ENCODE results near the gene RWDD3.

RWDD3 gene

DNA sequence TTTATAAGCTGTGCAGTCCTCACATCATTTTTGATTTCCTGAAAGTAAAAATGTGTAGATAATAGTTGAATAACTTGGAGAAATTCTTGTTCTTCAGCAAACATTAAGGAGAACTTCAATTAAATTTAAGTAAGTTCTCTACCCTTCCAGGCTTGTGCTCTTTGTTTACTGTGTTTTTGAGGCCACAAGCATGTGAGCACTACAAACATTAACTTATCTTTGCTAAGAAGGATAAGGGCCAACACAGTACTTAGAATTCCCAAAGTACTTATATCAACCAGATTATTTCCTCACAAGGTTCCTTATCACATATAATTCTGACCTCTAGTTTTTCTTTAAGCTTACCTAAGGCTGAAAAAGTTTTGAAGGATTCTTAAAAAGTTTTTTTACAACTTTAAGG, 24.7 kb upstream of the RWDD3 start:
- Histone ChIP-seq H3K4me1 (ENCODE audit: insufficient read depth, low read length) (no peaks in the 10 kb centered on the region), H3K9ac (ENCODE audit: low read length) (no peak overlapping the region), H3K27ac (ENCODE audit: low read depth, low read length) (no peak overlapping the region), H3K9me3 (ENCODE audit: low read length) (no peaks in the 10 kb centered on the region), H3K4me3 (ENCODE audit: low read depth in 1 of 2, low read length in 2 of 2) (no peak overlapping the region), H3K36me3 (ENCODE audit: insufficient read depth, low read length) (no peaks in the 10 kb centered on the region), H3K27me3 (ENCODE audit: control insufficient read depth in 1 of 2, insufficient read depth in 2 of 2, low read length in 2 of 2) (no peaks in the 10 kb centered on the region)

DNA sequence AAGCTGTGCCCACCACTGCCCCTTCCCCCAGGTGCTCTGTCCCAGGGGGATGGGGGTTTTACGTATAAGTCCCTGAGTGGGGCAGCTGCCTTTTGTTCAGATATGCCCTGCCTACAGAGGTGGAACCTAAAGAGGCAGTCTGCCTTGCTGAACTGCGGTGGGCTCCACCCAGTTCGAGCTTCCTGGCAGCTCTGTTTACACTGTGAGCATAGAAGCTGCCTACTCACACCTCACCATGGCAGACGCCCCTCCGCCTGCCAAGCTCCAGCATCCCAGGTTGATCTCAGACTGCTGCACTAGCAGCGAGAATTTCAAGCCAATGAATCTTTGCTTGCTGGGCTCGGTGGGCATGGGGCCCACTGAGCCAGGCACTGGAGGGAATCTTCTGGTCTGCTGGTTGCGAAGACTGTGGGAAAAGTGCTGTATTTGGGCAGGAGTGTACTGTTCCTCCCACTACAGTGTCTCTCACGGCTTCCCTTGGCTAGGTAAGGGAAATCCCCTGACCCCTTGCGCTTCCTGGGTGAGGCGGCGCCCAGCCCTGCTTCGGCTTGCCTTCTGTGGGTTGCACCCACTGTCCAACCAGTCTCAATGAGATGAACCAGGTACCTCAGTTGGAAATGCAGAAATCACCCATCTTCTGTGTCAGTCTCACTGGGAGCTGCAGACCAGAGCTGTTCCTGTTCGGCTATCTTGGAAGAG, 17.6 kb upstream of the RWDD3 start:
- H3K4me3 ChIP-seq (ENCODE audit: low read depth in 1 of 2, low read length in 2 of 2), result no peak overlapping the region
- H3K9ac ChIP-seq (ENCODE audit: low read length), result no peak overlapping the region
- no peaks in the 10 kb centered on the region for H3K36me3 ChIP-seq (ENCODE audit: insufficient read depth, low read length)
- H3K27ac ChIP-seq (ENCODE audit: low read depth, low read length), result no peak overlapping the region
- no peaks in the 10 kb centered on the region for H3K4me1 ChIP-seq (ENCODE audit: insufficient read depth, low read length)
- H3K27me3 ChIP-seq (ENCODE audit: control insufficient read depth in 1 of 2, insufficient read depth in 2 of 2, low read length in 2 of 2), result no peaks in the 10 kb centered on the region
- H3K9me3 ChIP-seq (ENCODE audit: low read length), result no peaks in the 10 kb centered on the region

DNA sequence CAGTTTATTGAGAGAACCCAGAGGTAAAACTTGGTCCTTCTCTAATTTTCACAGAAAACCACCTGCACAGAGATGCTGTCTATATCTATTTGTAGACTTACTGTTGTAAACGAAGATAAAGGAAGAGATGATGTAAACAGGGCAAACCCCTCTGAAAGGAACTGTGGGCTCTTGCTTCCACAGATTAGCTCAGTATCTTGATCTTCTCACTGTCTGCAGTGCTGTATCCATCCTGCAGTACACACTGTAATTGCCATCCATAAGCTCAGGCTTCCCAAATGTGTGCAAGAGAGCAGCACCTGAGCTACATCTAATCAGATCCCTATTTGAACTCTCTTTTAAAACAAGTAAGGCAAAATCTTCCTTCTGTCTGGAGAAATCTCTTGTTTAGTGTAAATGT, 16.6 kb upstream of the RWDD3 start:
- no peak overlapping the region for H3K9ac ChIP-seq (ENCODE audit: low read length)
- no peak overlapping the region for H3K27ac ChIP-seq (ENCODE audit: low read depth, low read length)
- H3K27me3 ChIP-seq (ENCODE audit: control insufficient read depth in 1 of 2, insufficient read depth in 2 of 2, low read length in 2 of 2), result no peaks in the 10 kb centered on the region
- H3K9me3 ChIP-seq (ENCODE audit: low read length), result no peaks in the 10 kb centered on the region
- no peak overlapping the region for H3K4me3 ChIP-seq (ENCODE audit: low read depth in 1 of 2, low read length in 2 of 2)
- H3K36me3 ChIP-seq (ENCODE audit: insufficient read depth, low read length), result no peaks in the 10 kb centered on the region
- H3K4me1 ChIP-seq (ENCODE audit: insufficient read depth, low read length), result no peaks in the 10 kb centered on the region

DNA sequence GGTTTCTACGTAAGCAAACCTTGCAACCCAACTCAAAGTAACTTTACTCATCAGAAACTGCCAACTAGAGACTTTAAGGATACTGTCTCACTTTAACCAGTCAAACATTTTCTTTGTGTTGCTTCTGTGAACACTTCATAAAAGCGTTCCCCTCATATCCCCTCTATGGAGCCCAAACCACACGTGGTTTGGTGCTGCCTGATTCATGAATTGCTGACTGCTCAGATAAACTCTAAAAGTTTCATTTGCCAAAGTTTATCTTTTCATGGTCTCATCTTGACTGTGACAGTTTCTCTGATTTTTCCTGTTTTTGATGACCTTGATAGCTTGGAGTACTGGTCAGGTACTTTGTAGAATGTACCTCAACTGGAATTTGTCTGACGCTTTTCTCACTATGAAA, 14.6 kb upstream of the RWDD3 start:
- no peaks in the 10 kb centered on the region for H3K36me3 ChIP-seq (ENCODE audit: insufficient read depth, low read length)
- H3K9ac ChIP-seq (ENCODE audit: low read length), result no peak overlapping the region
- H3K27ac ChIP-seq (ENCODE audit: low read depth, low read length), result no peak overlapping the region
- H3K4me3 ChIP-seq (ENCODE audit: low read depth in 1 of 2, low read length in 2 of 2), result no peak overlapping the region
- no peaks in the 10 kb centered on the region for H3K4me1 ChIP-seq (ENCODE audit: insufficient read depth, low read length)
- no peaks in the 10 kb centered on the region for H3K9me3 ChIP-seq (ENCODE audit: low read length)
- H3K27me3 ChIP-seq (ENCODE audit: control insufficient read depth in 1 of 2, insufficient read depth in 2 of 2, low read length in 2 of 2), result no peaks in the 10 kb centered on the region

DNA sequence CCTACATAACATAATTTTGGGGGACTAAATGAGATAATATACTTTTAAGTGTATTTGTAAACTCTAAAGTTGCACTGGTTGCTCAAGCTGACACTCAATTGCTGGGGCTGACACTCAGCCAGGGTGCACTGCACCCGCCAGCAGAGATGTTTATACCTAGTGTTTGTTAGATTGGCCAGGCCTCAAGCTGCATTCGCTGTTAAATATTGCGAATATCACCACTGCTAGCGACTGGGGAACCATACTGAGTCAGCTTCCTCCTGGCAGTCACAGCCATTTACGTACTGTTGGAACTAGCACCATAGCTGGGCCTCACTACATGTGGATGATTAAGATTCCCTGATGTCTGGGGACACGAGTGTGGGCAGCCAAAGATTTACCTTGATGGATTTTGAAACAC, 12.7 kb upstream of the RWDD3 start:
- no peaks in the 10 kb centered on the region for H3K27me3 ChIP-seq (ENCODE audit: control insufficient read depth in 1 of 2, insufficient read depth in 2 of 2, low read length in 2 of 2)
- H3K36me3 ChIP-seq (ENCODE audit: insufficient read depth, low read length), result no peaks in the 10 kb centered on the region
- H3K9ac ChIP-seq (ENCODE audit: low read length), result no peak overlapping the region
- no peak overlapping the region for H3K4me3 ChIP-seq (ENCODE audit: low read depth in 1 of 2, low read length in 2 of 2)
- H3K27ac ChIP-seq (ENCODE audit: low read depth, low read length), result no peak overlapping the region
- no peaks in the 10 kb centered on the region for H3K9me3 ChIP-seq (ENCODE audit: low read length)
- H3K4me1 ChIP-seq (ENCODE audit: insufficient read depth, low read length), result no peaks in the 10 kb centered on the region

DNA sequence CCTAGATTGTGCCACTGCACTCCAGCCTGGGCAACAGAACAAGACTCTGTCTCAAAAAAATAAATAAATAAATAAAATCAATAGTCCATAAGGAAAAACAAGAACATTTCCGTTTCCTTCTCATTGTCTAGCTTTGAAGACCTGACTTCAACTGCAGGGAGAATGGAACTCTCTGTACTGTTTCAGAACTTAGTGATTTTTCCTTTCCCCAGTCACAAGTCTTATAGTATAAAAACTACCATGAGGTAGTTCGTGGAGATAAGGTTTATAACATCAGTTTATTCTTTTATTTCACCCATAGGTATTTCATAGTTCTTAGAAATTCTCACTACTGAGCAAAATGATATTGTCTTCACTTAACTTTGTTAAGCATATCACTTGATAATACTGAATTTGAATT, 11.4 kb upstream of the RWDD3 start:
- H3K4me3 ChIP-seq (ENCODE audit: low read depth in 1 of 2, low read length in 2 of 2), result no peak overlapping the region
- no peak overlapping the region for H3K27ac ChIP-seq (ENCODE audit: low read depth, low read length)
- no peak overlapping the region for H3K9ac ChIP-seq (ENCODE audit: low read length)
- H3K4me1 ChIP-seq (ENCODE audit: insufficient read depth, low read length), result no peaks in the 10 kb centered on the region
- no peaks in the 10 kb centered on the region for H3K27me3 ChIP-seq (ENCODE audit: control insufficient read depth in 1 of 2, insufficient read depth in 2 of 2, low read length in 2 of 2)
- no peaks in the 10 kb centered on the region for H3K36me3 ChIP-seq (ENCODE audit: insufficient read depth, low read length)
- no peaks in the 10 kb centered on the region for H3K9me3 ChIP-seq (ENCODE audit: low read length)

DNA sequence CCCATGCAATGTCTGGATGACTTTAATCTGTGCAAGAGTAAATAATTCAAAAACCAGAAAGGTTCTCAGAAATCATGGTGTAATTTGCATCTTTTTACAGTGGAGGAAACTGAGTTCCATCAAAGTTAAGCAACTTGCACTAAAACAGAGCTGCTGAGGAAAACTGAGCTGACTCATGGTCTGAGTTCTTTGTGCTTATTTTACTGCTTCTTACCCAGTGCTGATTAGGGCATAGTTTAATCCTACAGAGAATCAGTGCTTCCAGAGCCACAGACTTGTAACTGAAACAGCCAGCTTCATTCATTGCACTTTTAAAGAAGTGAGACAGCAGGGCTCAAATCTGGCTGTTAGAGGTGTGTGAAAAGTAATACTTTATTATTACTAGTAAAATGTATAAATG, 10.9 kb upstream of the RWDD3 start:
- H3K27me3 ChIP-seq (ENCODE audit: control insufficient read depth in 1 of 2, insufficient read depth in 2 of 2, low read length in 2 of 2), result no peaks in the 10 kb centered on the region
- H3K9me3 ChIP-seq (ENCODE audit: low read length), result no peaks in the 10 kb centered on the region
- no peak overlapping the region for H3K27ac ChIP-seq (ENCODE audit: low read depth, low read length)
- no peak overlapping the region for H3K9ac ChIP-seq (ENCODE audit: low read length)
- H3K4me3 ChIP-seq (ENCODE audit: low read depth in 1 of 2, low read length in 2 of 2), result no peak overlapping the region
- no peaks in the 10 kb centered on the region for H3K36me3 ChIP-seq (ENCODE audit: insufficient read depth, low read length)
- no peaks in the 10 kb centered on the region for H3K4me1 ChIP-seq (ENCODE audit: insufficient read depth, low read length)

DNA sequence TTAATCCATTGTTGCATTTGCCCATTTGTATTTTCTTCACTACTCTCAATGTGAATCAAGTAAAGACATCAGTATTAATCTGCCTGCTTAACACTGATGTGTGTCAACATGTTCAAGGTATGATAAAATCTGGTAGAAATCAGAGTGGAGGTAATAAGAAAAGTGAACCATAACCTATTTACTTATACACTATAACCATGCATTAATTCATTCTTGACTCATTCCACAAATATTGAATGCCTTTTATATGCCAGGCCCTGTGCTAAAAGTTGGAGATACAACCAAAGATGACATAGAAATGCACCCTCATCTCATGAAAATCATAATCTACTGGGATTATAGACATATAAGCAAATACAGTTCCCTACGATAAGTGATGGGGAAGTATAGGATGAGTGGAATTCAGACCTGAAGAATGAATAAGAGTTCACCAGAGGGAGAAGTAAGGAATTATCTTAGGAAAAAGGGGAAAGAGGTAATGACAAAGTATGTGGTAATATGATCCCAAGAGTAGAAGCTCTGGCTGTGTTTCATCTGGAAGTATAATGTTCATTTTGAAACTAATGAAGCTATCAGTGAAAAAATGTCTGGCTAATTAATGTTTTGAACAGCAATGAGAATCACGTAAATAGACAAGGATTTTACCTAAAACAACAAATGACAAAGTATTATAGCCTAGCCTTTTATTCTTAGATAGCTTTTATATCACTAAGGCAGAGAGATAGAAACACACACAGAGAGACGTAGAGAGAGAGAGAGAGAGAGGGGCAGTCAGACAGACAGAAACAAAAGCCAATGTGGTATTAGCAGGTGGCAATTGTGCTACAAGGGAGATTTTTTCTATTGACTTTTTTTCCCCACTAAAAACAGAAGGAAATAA, 7.0 kb upstream of the RWDD3 start:
- H3K4me1 ChIP-seq (ENCODE audit: insufficient read depth, low read length), result no peaks in the 10 kb centered on the region
- H3K4me3 ChIP-seq (ENCODE audit: low read depth in 1 of 2, low read length in 2 of 2), result no peak overlapping the region
- H3K36me3 ChIP-seq (ENCODE audit: insufficient read depth, low read length), result no peaks in the 10 kb centered on the region
- H3K9me3 ChIP-seq (ENCODE audit: low read length), result no peaks in the 10 kb centered on the region
- no peak overlapping the region for H3K27ac ChIP-seq (ENCODE audit: low read depth, low read length)
- H3K9ac ChIP-seq (ENCODE audit: low read length), result no peak overlapping the region
- no peaks in the 10 kb centered on the region for H3K27me3 ChIP-seq (ENCODE audit: control insufficient read depth in 1 of 2, insufficient read depth in 2 of 2, low read length in 2 of 2)

DNA sequence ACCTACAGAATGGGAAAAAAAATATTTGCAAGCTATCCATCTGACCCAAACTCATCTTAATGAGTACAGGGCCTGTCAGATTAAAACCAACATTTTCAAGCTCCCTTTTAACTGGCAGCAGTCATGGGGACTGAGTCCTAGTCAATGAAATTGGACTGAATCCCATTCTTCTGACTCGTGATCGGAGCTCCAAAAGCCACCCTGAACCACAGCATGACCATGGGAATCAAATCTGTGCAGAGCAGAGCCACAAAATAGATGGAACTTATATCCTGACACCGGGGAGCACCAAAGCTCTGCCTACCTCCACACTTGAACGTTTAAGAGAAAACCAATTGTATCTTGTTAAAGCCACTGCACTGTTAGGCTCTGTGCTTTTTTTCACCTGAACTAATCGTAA, 5.0 kb upstream of the RWDD3 start:
- Histone ChIP-seq H3K9me3 (ENCODE audit: low read length) (no peaks in the 10 kb centered on the region), H3K4me1 (ENCODE audit: insufficient read depth, low read length) (no peaks in the 10 kb centered on the region), H3K4me3 (ENCODE audit: low read depth in 1 of 2, low read length in 2 of 2) (no peak overlapping the region), H3K27ac (ENCODE audit: low read depth, low read length) (no peak overlapping the region), H3K27me3 (ENCODE audit: control insufficient read depth in 1 of 2, insufficient read depth in 2 of 2, low read length in 2 of 2) (no peaks in the 10 kb centered on the region), H3K9ac (ENCODE audit: low read length) (no peak overlapping the region), H3K36me3 (ENCODE audit: insufficient read depth, low read length) (no peaks in the 10 kb centered on the region)

DNA sequence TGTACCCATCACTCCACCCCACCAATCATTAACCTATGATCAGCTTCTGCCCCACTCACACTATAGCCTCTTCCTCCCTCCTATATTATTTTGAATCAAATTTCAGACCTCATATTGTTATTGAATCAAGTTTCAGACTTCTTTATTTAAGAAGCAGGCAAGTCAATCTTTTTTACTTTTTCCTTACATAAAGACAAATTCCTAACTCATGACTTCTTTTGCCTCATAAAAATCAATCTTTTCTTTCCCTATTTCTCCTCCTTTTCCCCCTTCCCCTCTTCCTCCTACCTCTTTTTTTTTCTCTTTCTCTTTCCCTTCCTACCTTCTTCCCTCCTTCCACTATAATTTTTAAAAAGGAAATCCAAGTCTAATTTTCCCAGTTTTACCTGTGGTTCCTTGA, 4.3 kb upstream of the RWDD3 start:
- H3K27ac ChIP-seq (ENCODE audit: low read depth, low read length), result no peak overlapping the region
- H3K4me3 ChIP-seq (ENCODE audit: low read depth in 1 of 2, low read length in 2 of 2), result no peak overlapping the region
- H3K4me1 ChIP-seq (ENCODE audit: insufficient read depth, low read length), result no peaks in the 10 kb centered on the region
- no peaks in the 10 kb centered on the region for H3K36me3 ChIP-seq (ENCODE audit: insufficient read depth, low read length)
- no peaks in the 10 kb centered on the region for H3K9me3 ChIP-seq (ENCODE audit: low read length)
- H3K9ac ChIP-seq (ENCODE audit: low read length), result no peak overlapping the region
- H3K27me3 ChIP-seq (ENCODE audit: control insufficient read depth in 1 of 2, insufficient read depth in 2 of 2, low read length in 2 of 2), result no peaks in the 10 kb centered on the region

DNA sequence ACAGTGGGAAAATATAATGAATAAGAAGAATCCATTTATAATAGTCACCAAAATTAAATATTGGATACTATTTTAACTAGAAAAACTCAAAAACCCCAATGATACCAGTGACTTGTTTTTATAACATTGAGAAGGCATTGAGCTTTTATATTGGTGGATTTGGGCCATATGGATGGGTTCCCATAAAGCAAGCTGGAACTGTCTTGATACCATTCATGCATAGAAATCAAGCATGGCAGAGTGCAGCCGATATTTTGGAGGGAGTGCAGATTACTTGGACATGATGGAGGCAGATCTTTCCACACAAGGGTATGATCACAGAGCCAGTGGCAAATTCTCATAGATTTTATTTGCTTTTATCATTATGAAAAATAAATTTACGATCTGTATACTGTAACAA, 3.8 kb upstream of the RWDD3 start:
- H3K4me3 ChIP-seq (ENCODE audit: low read depth in 1 of 2, low read length in 2 of 2), result no peak overlapping the region
- H3K4me1 ChIP-seq (ENCODE audit: insufficient read depth, low read length), result no peaks in the 10 kb centered on the region
- H3K27me3 ChIP-seq (ENCODE audit: control insufficient read depth in 1 of 2, insufficient read depth in 2 of 2, low read length in 2 of 2), result no peaks in the 10 kb centered on the region
- H3K9me3 ChIP-seq (ENCODE audit: low read length), result no peaks in the 10 kb centered on the region
- no peaks in the 10 kb centered on the region for H3K36me3 ChIP-seq (ENCODE audit: insufficient read depth, low read length)
- no peak overlapping the region for H3K27ac ChIP-seq (ENCODE audit: low read depth, low read length)
- no peak overlapping the region for H3K9ac ChIP-seq (ENCODE audit: low read length)

DNA sequence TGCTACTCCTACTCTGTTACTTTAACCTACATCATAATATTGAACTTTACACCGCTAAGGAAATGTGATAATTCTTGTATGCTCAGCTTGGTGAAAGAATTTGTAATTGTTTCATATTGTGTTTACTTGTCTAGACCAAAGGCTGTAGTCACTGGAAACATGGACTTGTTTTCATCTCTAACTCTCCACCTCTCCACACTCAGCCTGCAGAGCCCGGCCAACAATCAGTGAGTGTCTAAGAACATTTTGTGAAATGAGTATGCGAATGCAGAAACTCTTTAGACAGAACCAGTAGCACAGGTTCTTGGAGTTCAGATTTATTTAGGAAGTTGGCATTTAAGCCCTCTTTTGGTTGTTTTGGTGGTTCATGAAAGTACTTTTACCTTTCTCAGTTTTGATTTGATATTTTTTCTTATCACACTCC, 3.2 kb upstream of the RWDD3 start:
- Histone ChIP-seq H3K9ac (ENCODE audit: low read length) (no peak overlapping the region), H3K27ac (ENCODE audit: low read depth, low read length) (no peak overlapping the region), H3K4me1 (ENCODE audit: insufficient read depth, low read length) (no peaks in the 10 kb centered on the region)

More for the DNA sequence above, 3.2 kb upstream of the RWDD3 start:
- Histone ChIP-seq H3K4me3 (ENCODE audit: low read depth in 1 of 2, low read length in 2 of 2) (no peak overlapping the region), H3K27me3 (ENCODE audit: control insufficient read depth in 1 of 2, insufficient read depth in 2 of 2, low read length in 2 of 2) (no peaks in the 10 kb centered on the region), H3K36me3 (ENCODE audit: insufficient read depth, low read length) (no peaks in the 10 kb centered on the region), H3K9me3 (ENCODE audit: low read length) (no peaks in the 10 kb centered on the region)
